Activated effector memory CD4-positive, alpha-beta T cell treated with anti-CD3 and anti-CD28 coated beads, Interleukin-2, amount 50 U/mL, for 16 hours (primary cell): Measurements from ENCODE around the gene SRP54.
"Not testable (repeated sequence)": the region's sequence is repeated elsewhere in the genome, so short reads cannot be mapped to it uniquely, and the experiment has no call there.

ENCODE experiments used
- DNase-seq: peaks from one replicate; pipeline ENCODE4 v3.0.0-alpha.2; 2020

SRP54 gene

DNA sequence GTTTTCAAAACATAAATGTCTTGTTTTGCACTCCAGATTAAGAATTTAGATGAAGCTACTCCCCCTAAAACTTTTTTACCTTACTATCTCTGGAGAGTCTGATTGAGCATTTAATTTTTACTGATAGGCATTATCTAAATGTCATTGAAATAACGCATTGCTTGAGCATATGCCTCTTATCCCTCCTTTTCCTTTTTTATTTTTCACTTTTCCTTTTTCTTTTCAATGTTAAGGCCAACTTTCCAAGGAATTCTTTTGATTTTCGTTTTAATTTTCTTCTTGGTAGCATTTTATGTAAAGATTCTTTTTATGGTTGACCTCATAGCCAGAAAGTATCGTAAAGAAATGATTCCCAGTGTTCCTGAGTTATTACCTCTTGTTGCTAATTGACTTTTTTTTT, 2.9 kb downstream of the SRP54 start:
- DNase-seq: no peak

- DNase-seq: no peak
Observed at GRCh38 chr14:34987180-34987579, 4.4 kb downstream of the SRP54 start.

GRCh38 chr14:34989762-34990161, 7.0 kb downstream of the SRP54 start:
- DNase-seq: no peak

DNA sequence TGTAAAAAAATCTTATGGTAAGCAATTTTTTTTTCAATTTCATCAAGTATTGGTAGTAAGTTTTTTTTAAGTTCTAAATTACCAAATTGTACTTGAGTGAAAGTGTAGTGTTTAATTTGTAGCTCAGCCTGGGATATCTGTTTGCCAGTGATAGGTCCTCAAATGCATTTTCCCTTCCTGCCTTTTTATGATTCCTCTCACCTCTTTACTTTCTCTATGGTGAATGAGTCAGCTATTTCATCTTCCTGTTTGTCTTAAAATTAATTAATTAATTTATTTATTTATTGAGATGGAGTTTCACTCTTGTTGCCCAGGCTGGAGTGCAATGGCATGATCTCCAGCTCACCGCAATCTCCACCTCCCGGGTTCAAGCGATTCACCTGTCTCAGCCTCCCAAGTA, 10.6 kb downstream of the SRP54 start:
- DNase-seq: no peak

DNA sequence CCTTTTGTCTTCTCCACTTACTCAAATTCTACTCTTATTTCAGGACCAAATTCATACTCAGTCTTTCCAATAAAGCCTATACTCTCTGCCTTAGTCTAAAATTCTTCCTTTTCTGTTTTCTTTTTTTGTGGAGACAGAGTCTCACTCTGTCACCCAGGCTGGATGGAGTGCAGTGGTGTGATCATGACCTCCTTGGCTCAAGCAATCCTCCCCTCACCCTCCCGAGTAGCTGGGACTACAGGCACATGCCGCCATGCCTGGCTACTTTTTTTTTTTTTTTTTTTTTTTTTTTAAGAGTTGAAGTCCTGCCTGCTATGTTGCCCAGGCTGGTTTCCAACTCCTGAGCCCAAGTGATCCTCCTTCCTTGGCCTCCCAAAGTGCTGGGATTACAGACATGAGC, 11.9 kb downstream of the SRP54 start:
- DNase-seq: no peak

DNA sequence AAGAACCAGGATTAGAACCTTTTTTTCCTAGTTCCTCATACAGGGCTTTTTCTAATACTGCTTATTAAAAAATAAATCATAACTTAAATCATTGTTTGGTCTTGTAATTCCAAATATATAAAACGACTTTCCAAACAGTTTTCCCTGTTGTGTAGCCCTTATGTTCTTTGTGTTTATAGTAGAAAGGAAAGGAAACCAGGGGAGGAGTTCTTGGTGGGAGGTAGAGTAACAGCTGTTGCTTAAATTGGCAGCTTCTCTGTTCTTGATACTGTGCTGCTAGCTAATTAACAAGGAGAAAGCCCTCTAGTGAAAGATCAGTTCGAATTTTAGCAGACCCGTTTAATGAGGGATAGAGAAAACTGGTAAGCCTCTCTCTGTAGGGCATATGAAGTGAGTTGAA, 15.0 kb downstream of the SRP54 start:
- no peak for DNase-seq

- DNase-seq: no peak
Observed at GRCh38 chr14:34999500-34999899, 16.7 kb downstream of the SRP54 start.

DNA sequence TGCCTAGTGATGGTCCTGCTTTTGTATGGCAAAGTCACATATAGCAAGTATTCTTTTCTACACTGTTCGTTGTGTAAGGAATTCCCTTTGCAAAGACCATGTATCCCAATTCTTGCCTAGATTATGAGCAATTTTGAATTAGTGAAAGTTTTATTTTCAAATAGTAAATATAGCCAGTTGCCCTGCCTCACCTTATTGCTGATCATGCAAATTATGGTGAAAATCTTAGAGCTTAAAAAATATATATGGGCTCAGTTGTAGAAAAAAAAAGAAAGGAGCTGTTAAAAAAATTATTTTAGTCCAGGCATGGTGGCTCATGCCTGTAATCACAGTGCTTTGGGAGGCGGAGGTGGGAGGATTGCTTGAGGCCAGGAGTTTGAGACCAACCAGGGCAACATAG, 18.8 kb downstream of the SRP54 start:
- no peak for DNase-seq

- no peak for DNase-seq
Observed at GRCh38 chr14:35004839-35005238, 22.0 kb downstream of the SRP54 start.

DNA sequence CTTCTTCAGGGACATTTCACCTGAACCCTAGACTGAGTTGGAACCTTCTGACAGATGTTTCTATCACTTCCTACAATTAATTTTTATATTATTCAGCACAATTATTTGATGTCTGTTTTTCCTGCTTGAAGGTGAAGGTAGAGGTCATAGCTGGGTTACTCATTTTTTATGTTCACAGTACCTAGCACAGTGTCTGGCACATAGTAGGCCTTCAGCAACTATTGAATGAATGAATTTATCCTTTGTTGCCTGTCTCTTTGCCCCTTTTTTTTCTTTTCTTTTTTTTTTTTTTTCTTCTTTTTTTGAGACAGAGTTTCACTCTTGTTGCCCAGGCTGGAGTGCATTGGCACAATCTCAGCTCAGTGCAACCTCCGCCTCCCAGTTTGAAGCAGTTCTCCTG, 33.8 kb downstream of the SRP54 start:
- DNase-seq: no peak

DNA sequence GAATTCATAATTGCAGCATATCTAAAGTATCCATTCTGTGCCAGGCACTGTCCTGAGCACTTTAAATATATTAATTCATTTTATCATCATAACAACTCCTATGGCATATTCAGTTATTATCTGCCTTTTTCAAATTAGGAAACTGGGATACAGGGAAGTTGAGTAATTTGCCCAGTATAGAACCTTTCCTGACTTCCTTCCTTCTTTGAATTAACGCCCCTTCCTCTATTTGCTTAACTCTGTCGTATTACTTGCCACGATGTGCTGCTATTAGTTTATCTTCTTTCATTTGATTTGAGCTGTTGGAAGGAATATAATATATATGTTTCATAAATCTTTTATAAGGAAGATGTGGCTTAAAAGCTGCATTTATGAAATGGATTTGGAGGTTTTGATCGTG, 37.9 kb downstream of the SRP54 start:
- no peak for DNase-seq

DNA sequence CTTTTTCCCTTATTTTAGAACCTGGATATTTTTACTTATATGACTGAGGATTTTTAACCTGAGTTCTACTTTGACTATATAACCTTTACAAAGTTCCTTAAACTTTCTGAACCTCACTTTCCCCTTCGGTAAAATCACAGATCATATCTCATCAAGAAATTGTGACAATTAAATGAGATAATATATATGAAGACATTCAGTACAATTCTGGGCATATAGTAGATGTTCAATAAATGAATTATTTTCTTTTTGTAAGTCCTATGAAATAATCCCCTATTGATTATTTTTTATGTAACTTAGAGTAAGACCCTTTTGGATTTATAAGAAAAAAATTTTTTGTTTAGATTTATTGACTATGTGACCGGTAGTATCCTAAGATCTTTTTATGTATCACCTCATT, 45.6 kb downstream of the SRP54 start:
- no peak for DNase-seq

DNA sequence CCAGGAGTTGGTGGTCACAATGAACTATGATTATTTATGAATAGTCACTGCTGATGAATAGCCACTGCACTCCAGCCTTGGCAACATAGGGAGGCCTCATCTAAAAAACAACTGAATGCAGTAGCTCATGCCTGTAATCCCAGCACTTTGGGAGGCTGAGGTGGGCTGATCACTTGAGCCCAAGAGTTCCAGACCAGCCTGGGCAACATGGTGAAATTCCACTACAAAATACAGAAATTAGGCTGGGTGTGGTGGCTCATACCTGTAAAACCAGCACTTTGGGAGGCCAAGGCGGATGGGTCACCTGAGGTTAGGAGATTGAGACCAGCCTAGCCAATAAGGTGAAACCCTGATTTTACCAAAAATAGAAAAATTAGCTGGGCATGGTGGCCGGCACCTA, 49.8 kb downstream of the SRP54 start:
- no peak for DNase-seq

DNA sequence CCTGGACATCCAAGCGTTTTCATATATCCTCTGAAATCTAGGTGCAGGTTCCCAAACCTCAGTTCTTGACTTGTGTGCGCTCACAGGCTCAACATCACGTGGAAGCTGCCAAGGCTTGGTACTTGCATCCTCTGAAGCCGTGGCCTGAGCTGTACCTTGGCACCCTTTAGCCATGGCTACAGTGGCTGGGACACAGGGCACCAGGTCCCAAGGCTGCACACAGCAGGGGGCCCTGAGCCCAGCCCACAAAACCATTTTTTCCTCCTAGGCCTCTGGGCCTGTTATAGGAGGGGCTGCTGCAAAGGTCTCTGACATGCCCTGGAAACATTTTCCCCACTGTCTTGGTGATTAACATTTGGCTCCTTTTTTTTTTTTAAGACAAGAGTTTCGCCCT, 51.6 kb downstream of the SRP54 start:
- no peak for DNase-seq

DNA sequence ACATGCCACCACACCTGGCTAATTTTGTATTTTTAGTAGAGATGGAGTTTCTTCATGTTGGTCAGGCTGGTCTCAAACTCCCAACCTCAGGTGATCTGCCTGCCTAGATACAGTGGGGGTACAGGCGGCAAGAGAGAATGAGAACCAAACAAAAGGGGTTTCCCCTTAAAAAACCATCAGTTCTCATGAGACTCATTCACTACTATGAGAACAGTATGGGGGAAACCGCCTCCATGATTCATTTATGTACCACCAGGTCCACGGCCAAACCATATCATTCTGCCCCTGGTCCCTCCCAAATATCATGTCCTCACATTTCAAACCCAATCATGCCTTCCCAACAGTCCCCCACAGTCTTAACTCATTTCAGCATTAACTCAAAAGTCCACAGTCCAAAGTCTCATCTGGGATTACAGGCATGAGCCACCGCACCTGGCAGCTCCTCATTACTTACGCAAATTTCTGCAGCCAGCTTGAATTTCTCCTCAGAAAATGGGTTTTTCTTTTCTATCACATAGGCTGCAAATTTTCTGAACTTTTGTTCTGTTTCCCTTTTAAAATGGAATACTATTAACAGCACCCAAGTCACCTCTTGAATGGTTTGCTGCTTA, 52.3 kb downstream of the SRP54 start:
- not testable (repeated sequence) for DNase-seq

- DNase-seq: not testable (repeated sequence)
Observed at GRCh38 chr14:35038312-35038711, 55.5 kb downstream of the SRP54 start.

GRCh38 chr14:35042632-35043031, 59.8 kb downstream of the SRP54 start:
- DNase-seq: no peak

DNA sequence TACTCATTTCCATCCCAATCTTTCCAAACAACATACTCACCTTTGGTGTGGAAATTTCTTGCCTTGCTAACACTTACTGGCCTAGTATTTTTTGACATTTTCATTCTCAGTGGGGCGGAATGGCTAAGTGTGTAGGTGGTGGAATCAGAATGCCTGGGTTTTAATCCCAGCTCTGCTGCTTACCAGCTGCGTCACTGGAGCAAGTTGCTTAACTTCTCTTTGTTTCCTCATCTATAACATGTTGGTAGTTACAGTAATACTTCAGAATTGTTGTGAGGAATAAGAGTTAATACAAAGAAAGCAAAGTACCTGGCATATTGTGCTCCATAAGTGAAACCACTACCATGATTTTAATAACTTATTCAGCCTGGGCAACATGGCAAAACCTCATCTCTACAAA, 60.3 kb downstream of the SRP54 start:
- no peak for DNase-seq

- DNase-seq: no peak
Observed at GRCh38 chr14:35044939-35045797, 62.4 kb downstream of the SRP54 start.

DNA sequence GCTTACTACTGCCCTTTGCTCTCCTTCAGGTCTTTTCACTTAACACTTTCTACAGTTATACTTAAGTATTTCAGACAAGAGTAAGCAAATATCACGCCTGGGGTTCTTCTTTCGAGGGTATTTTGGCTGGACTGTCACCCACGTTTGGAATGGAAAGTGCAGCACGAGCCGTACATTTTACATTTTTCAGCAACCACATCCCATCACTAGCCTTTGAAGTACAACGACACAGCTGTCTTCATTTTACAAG, 62.9 kb downstream of the SRP54 start:
- DNase-seq: no peak

DNA sequence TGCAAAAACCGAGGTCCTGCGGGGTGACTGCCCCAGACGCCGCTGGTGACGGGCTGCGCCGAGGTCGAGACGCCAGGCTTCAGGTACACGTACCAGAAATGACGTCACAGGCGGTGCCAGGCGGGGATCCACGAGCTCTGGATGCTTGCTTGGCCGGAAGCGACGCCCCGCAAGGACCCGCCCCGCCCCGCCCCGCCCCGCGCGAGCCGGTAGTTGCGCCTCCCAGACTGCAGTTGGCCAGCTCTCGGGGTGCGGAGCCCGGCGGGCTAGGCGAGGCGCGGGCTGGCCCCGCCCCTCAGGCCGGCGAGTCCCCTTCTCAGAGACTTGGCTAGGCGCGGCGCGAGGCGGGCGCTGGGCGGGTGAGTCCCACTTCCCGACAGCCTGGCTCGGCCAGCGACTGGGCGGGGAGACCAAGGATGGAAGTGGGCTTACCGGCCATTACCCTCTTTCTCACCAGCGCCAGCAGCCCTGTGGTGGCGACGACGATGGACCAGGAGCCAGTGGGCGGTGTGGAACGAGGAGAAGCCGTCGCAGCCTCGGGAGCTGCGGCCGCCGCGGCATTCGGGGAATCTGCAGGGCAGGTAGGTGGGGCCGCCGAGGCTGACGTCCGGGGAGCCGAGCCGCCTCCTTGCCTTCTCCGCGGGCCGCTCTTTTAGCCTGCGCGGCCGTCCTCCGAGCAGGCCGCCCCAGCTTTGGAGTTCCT, 63.4 kb downstream of the SRP54 start, which contains the start of gene FAM177A1:
TSS of gene FAM177A1 (plus strand) at position 225 of the 703 bp plus-strand sequence. CDS start at position 417, 192 bp downstream.
- peak; percentile 99 for DNase-seq

DNA sequence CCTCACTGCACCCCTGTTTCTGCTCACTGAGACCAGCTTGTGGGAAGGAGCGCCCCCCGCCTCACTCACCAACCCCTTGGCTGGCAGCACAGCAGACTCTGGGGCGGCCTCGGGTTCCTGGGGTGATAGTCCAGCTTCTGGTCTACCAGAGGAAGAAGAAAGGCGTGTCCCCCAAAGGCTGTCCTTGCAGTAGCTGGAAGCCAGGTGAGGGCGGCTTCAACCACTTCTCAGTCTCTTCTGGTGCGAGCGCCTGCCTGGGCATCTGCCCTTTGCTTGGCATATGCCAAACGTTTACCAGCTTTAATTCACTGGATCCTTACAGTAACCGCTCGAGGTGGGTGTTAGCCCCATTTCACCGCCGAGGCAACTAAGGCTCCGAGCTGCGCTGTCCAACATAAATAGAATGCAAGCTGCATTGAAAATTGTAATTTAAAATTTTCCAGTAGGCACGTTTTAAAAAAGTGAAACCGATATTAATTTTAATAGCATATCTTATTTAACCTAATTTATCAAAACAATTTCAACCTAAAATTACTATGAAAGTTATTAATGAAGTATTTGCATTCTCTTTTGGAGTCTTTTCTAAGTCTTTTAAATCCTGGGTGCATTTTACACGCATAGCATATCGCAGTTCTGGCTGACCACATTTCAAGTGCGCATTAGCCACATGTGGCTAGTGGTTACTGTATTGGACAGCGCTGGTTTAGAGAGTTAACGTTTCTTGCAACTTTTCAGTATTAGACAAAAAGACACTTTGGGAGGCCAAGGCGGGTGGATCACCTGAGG, 64.2 kb downstream of the SRP54 start:
- no peak for DNase-seq

DNA sequence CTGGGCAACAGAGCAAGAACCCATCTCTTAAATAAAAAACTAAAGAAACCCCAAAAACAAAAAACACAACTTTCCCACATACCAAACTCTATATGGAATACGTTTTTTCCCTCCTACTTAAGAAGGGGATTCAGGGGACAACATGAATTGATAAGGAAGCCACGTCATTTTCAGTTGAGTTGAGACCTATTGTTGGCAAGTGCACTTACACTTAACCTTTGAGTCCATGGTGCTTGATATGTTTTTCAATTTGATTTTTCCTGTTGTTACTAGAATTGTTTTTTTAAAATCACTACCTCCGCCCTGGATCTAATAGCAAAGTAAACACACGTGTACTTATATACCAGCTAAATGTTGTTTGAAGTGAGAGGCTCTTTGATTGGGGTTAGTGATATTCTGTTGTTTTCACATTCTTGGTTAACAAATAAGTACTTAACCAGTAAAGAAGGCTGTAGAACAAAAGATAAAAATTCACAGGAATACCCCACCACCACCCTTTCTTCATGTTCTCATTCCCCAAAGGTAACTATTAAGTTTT, 65.3 kb downstream of the SRP54 start:
- no peak for DNase-seq
